Gastroesophageal sphincter (tissue), 3 donors: ENCODE data around the gene RAD23B.

ENCODE experiments used
- CTCF ChIP-seq, 4 experiments: fragments of 200-600 bp in 2 of 4; fragments of 450-650 bp in 2 of 4; sonication (generic) in 1 of 4; IDR thresholded peaks; one replicate each; pipeline ENCODE4 v1.5.1; 2017 to 2019; ENCODE audit warnings: antibody characterized with exemption in 4 of 4, mild to moderate bottlenecking in 2 of 4, moderate library complexity in 2 of 4
- EP300 ChIP-seq: sonication (generic); formaldehyde crosslinking; IDR thresholded peaks from one replicate; pipeline ENCODE4 v1.6.1; 2017; ENCODE audit warnings: antibody characterized with exemption, mild to moderate bottlenecking
- POLR2A ChIP-seq, 2 donors: fragments of 450-650 bp; IDR thresholded peaks; one replicate each; pipeline ENCODE4 v1.6.1; 2017; ENCODE audit warnings: antibody characterized with exemption in 2 of 2, mild to moderate bottlenecking in 2 of 2, moderate library complexity in 1 of 2
- POLR2AphosphoS5 ChIP-seq: sonication (generic); formaldehyde crosslinking; IDR thresholded peaks from one replicate; pipeline ENCODE4 v1.6.1; 2017; ENCODE audit warnings: antibody characterized with exemption

GRCh38 chr9:107355394-107355793, 72.3 kb downstream of the RAD23B start:
- TF ChIP-seq CTCF (IDR thresholded peaks at IDR 0.05): no peak
- TF ChIP-seq POLR2A (IDR thresholded peaks at IDR 0.05): no peak
- TF ChIP-seq POLR2AphosphoS5: no peak
- TF ChIP-seq EP300: no peak
